H54 (cell line): Measurements from ENCODE around the gene DCN.
A peak's percentile ranks its signal among the peaks of the same experiment; 100 is the strongest.

Source experiments
- DNase-seq: peaks from one replicate; pipeline ENCODE4 v3.0.0; 2011; ENCODE audit warnings: low spot score, mixed read lengths; ENCODE audit not compliant: insufficient read length
- FAIRE-seq: peaks from 3 replicates; lab custom pipeline; 2011; peaks lifted over from hg19 to GRCh38; lab: Jason Lieb, UNC
- POLR2A ChIP-seq: IDR thresholded peaks from 2 replicates; pipeline ENCODE4 v1.6.1; 2011; ENCODE audit warnings: low read depth, mild to moderate bottlenecking, low read length

Gene DCN

GRCh38 chr12:91109581-91110310 lies 72.9 kb downstream of the DCN start:
- DNase-seq, result no peak
- no peak for FAIRE-seq
- no peak for TF ChIP-seq POLR2A

GRCh38 chr12:91109148-91109564 lies 73.5 kb downstream of the DCN start:
- TF ChIP-seq POLR2A, result no peak
- DNase-seq (no peak), FAIRE-seq (peak; percentile 76)

GRCh38 chr12:91108196-91108755 lies 74.3 kb downstream of the DCN start:
- DNase-seq (no peak), FAIRE-seq (no peak)
- TF ChIP-seq POLR2A, result no peak

GRCh38 chr12:91106283-91106682 lies 76.3 kb downstream of the DCN start:
- DNase-seq, result no peak
- TF ChIP-seq POLR2A, result no peak
- no peak for FAIRE-seq

GRCh38 chr12:91105807-91106206 lies 76.8 kb downstream of the DCN start:
- no peak for FAIRE-seq
- no peak for TF ChIP-seq POLR2A
- DNase-seq, result no peak

- no peak for DNase-seq
- FAIRE-seq, result no peak
- TF ChIP-seq POLR2A, result no peak
Observed at GRCh38 chr12:91104812-91105466, 77.7 kb downstream of the DCN start.

- DNase-seq (no peak), FAIRE-seq (no peak)
- no peak for TF ChIP-seq POLR2A
Observed at GRCh38 chr12:91103624-91104023, 79.0 kb downstream of the DCN start.

- no peak for TF ChIP-seq POLR2A
- no peak for DNase-seq
- FAIRE-seq, result no peak
Observed at GRCh38 chr12:91103101-91103500, 79.5 kb downstream of the DCN start.

- no peak for FAIRE-seq
- no peak for TF ChIP-seq POLR2A
- DNase-seq, result no peak
Observed at GRCh38 chr12:91100906-91101305, 81.7 kb downstream of the DCN start.

- no peak for TF ChIP-seq POLR2A
- DNase-seq (no peak), FAIRE-seq (no peak)
Observed at GRCh38 chr12:91099836-91100235, 82.8 kb downstream of the DCN start.

GRCh38 chr12:91099341-91099740 lies 83.3 kb downstream of the DCN start:
- no peak for TF ChIP-seq POLR2A
- peak; percentile 15 for FAIRE-seq
- DNase-seq, result no peak

GRCh38 chr12:91098941-91099340 lies 83.7 kb downstream of the DCN start:
- peak; percentile 6 for DNase-seq
- FAIRE-seq, result peak; percentile 99
- TF ChIP-seq POLR2A, result no peak

GRCh38 chr12:91098461-91098860 lies 84.2 kb downstream of the DCN start:
- FAIRE-seq (no peak), DNase-seq (no peak)
- no peak for TF ChIP-seq POLR2A

- FAIRE-seq (no peak), DNase-seq (no peak)
- TF ChIP-seq POLR2A, result no peak
Observed at GRCh38 chr12:91094957-91095356, 87.7 kb downstream of the DCN start.
